ENCODE data around the gene EZH2.

- TF ChIP-seq CTCF (IDR thresholded peaks at IDR 0.05): no peak
- no peak for TF ChIP-seq KAT7 (CRISPR knock-in tag; IDR thresholded peaks at IDR 0.05; ENCODE audit: borderline replicate concordance)
- TF ChIP-seq ESRRA (CRISPR knock-in tag; IDR thresholded peaks at IDR 0.05; ENCODE audit: borderline replicate concordance): no peak
- TF ChIP-seq ZMAT4 (CRISPR knock-in tag; IDR thresholded peaks at IDR 0.05): no peak
- no peak for TF ChIP-seq USF1 (CRISPR knock-in tag; IDR thresholded peaks at IDR 0.05)
- no peak for TF ChIP-seq E2F5 (CRISPR knock-in tag; IDR thresholded peaks at IDR 0.05)
- TF ChIP-seq E2F4 (CRISPR knock-in tag; IDR thresholded peaks at IDR 0.05; ENCODE audit: borderline replicate concordance, low read depth): no peak
These were observed 81.0 kb downstream of the EZH2 start for GRCh38 chr7:148803094-148803493.
